Measurements from ENCODE around the gene NUP58. TPM values are rescaled to one million over a fixed set of nuclear protein-coding genes. Genes with fewer than 3 reads are reported as not detected.

NUP58 gene
- polyA plus RNA-seq, 1 donor (not counting 4 experiments of a cell fraction or from before 2014, with no cell fraction given): 51.5 TPM

DNA sequence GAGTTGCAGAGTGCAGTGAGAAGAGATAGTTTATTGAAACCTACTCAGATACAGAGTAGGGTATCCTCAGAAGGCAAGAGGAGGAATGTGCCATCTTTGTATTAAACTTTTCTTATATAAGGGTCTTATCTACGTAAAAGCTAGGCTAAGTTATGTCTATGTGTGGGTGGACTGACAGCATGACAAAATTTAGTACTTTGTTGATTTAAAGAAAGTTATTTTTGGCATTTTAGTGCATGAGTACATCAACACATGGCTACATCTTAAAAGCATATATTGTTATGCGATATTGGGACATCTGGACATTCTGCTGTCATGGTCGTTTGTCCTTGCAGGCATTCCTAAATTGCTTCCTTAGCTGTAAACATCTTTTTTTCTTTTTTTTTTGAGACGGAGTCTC, 51.4 kb downstream of the NUP58 start:
- Histone ChIP-seq H3K27ac (ENCODE audit: control insufficient read depth, insufficient read depth, low read length) (no peak overlapping the region), H3K27me3 (ENCODE audit: control insufficient read depth, extremely low read depth, insufficient read depth, low read length) (peaks cover 6% of the 10 kb centered on the region), H3K9me1 (ENCODE audit: control insufficient read depth, extremely low read depth, insufficient read depth, low read length) (no peaks in the 10 kb centered on the region), H4K20me1 (ENCODE audit: control insufficient read depth, extremely low read depth, insufficient read depth, low read length) (no peaks in the 10 kb centered on the region), H3K4me2 (ENCODE audit: control insufficient read depth, extremely low read depth, insufficient read depth, low read depth, low read length) (no peak overlapping the region), H2AFZ (ENCODE audit: control insufficient read depth, low read length) (no peak overlapping the region), H3K79me2 (ENCODE audit: control insufficient read depth, insufficient read depth, low read length) (no peaks in the 10 kb centered on the region), H3K4me1 (ENCODE audit: control insufficient read depth, extremely low read depth, insufficient read depth, low read length) (no peaks in the 10 kb centered on the region), H3K4me3 (ENCODE audit: control insufficient read depth in 2 of 3, extremely low read depth in 1 of 3, insufficient read depth in 2 of 3, low read depth in 1 of 3, low read length in 3 of 3) (no peak overlapping the region), H3K9ac (ENCODE audit: control insufficient read depth, extremely low read depth, insufficient read depth, low read length) (no peak overlapping the region), H3K36me3 (ENCODE audit: control insufficient read depth in 2 of 2, extremely low read depth in 1 of 2, insufficient read depth in 2 of 2, low read length in 2 of 2) (no peaks in the 10 kb centered on the region), H3K9me3 (ENCODE audit: control insufficient read depth, low read depth, low read length) (no peaks in the 10 kb centered on the region)
- DNase-seq (ENCODE audit: low read depth, low spot score) (no peak), FAIRE-seq (no peak)
- dilution Hi-C loops (cut with MboI; ENCODE audit: extremely low pct_ligation_motif_present, low sequenced_read_pairs): no loop called here
- TF ChIP-seq EZH2 (IDR thresholded peaks at IDR 0.05; ENCODE audit: low read length): no peak
- TF ChIP-seq, protein P1, sequence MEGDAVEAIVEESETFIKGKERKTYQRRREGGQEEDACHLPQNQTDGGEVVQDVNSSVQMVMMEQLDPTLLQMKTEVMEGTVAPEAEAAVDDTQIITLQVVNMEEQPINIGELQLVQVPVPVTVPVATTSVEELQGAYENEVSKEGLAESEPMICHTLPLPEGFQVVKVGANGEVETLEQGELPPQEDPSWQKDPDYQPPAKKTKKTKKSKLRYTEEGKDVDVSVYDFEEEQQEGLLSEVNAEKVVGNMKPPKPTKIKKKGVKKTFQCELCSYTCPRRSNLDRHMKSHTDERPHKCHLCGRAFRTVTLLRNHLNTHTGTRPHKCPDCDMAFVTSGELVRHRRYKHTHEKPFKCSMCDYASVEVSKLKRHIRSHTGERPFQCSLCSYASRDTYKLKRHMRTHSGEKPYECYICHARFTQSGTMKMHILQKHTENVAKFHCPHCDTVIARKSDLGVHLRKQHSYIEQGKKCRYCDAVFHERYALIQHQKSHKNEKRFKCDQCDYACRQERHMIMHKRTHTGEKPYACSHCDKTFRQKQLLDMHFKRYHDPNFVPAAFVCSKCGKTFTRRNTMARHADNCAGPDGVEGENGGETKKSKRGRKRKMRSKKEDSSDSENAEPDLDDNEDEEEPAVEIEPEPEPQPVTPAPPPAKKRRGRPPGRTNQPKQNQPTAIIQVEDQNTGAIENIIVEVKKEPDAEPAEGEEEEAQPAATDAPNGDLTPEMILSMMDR (optimal IDR thresholded peaks at IDR 0.05 in 1 of 3, IDR thresholded peaks at IDR 0.05 in 1 of 3, conservative IDR thresholded peaks at IDR 0.05 in 1 of 3; ENCODE audit: extremely low read depth in 1 of 3, insufficient read depth in 2 of 3, low read length in 3 of 3): no peak

DNA sequence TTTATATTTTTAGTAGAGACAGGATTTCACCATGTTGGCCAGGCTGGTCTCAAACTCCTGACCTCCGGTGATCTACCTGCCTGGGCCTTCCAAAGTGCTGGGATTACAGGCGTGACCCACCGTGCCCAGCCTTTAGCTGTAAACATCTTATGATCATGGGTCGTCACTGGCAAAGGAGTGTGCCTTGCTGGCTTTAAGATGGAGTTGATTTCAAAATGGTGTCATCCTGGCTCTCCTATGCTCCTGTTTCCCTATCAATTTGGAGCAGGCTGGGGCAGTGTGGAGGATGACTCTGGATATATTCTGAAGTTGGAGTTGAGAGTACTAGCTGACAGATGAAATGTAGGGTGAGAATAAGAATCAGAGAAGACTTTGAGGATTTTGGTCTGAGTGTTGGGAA, 51.9 kb downstream of the NUP58 start:
- Histone ChIP-seq H3K36me3 (ENCODE audit: control insufficient read depth in 2 of 2, extremely low read depth in 1 of 2, insufficient read depth in 2 of 2, low read length in 2 of 2) (no peaks in the 10 kb centered on the region), H3K27me3 (ENCODE audit: control insufficient read depth, extremely low read depth, insufficient read depth, low read length) (peaks cover 6% of the 10 kb centered on the region), H3K9me3 (ENCODE audit: control insufficient read depth, low read depth, low read length) (no peaks in the 10 kb centered on the region), H3K4me1 (ENCODE audit: control insufficient read depth, extremely low read depth, insufficient read depth, low read length) (no peaks in the 10 kb centered on the region), H3K27ac (ENCODE audit: control insufficient read depth, insufficient read depth, low read length) (no peak overlapping the region), H3K4me3 (ENCODE audit: control insufficient read depth in 2 of 3, extremely low read depth in 1 of 3, insufficient read depth in 2 of 3, low read depth in 1 of 3, low read length in 3 of 3) (no peak overlapping the region), H2AFZ (ENCODE audit: control insufficient read depth, low read length) (no peak overlapping the region), H3K9ac (ENCODE audit: control insufficient read depth, extremely low read depth, insufficient read depth, low read length) (no peak overlapping the region), H4K20me1 (ENCODE audit: control insufficient read depth, extremely low read depth, insufficient read depth, low read length) (no peaks in the 10 kb centered on the region), H3K4me2 (ENCODE audit: control insufficient read depth, extremely low read depth, insufficient read depth, low read depth, low read length) (no peak overlapping the region), H3K9me1 (ENCODE audit: control insufficient read depth, extremely low read depth, insufficient read depth, low read length) (no peaks in the 10 kb centered on the region), H3K79me2 (ENCODE audit: control insufficient read depth, insufficient read depth, low read length) (no peaks in the 10 kb centered on the region)
- no peak for FAIRE-seq
- DNase-seq (ENCODE audit: low read depth, low spot score): no peak
- TF ChIP-seq EZH2 (IDR thresholded peaks at IDR 0.05; ENCODE audit: low read length): no peak
- TF ChIP-seq, protein P1 (optimal IDR thresholded peaks at IDR 0.05 in 1 of 3, IDR thresholded peaks at IDR 0.05 in 1 of 3, conservative IDR thresholded peaks at IDR 0.05 in 1 of 3; ENCODE audit: extremely low read depth in 1 of 3, insufficient read depth in 2 of 3, low read length in 3 of 3): no peak
- dilution Hi-C loops (cut with MboI; ENCODE audit: extremely low pct_ligation_motif_present, low sequenced_read_pairs): no loop called here
